Eye (tissue), 1 donor: ENCODE data around the gene CHCHD3.

Experiments
- DNase-seq: peaks from one replicate; pipeline ENCODE4 v3.0.0-alpha.2; 2015

CHCHD3 gene

DNA sequence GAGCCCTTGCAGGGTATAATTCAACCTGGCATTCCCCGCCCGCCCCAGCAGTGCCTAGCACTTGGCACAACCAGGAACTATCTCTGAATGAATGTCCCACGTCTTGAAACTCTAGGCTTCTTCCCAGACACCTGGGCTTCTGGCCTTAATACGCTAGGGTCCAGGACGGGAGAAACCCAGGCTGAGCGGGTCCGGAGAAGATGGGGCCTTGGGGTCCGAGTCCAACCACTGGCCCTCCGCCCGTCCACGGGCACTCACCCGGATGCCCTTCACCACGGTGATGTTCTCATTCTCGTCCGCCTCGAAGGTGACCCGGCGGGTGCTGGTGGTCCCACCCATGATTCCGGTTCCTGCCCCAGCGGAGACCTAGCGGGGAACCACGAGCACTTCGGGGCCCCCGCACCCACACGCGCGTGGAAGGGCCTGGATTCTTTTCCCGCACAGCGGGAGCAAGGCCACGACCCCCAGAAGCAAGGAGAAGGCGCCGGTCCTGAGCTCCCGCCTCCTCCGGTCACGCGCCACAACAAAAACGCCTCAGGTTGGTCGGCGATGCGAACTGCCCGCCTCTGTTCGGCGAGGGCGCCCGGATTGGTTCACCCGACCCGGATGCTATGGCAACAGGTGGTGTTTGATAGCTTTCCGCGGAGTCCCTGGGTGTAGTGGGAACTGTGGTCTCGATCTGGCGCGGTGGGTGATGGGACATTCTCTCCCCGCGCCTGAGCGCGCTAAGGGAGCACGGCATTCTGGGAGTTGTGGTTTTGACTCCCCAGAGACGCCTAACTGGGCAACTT lies at the start of gene CHCHD3:
CHCHD3 (minus strand) TSS at position 492 of the 791 bp plus-strand sequence; CDS start at position 339, 153 bp downstream.
- DNase-seq = peak; percentile 99

DNA sequence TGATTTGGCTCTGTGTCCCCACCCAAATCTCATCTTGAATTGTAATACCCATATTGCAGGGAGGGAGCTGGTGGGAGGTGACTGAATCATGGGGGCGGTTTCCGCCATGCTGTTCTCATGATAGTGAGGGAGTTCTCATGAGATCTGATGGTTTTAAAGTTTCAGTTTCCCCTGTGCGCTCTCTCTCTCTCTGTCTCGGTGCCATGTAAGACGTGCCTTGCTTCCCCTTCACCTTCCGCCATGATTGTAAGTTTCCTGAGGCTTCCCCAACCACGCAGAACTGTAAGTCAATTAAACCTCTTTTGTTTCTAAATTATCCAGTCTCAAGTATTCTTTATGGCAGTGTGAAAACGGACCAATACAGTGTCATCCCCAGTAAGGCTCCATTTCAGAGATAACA lies 48.3 kb upstream of the CHCHD3 start:
- DNase-seq = no peak

DNA sequence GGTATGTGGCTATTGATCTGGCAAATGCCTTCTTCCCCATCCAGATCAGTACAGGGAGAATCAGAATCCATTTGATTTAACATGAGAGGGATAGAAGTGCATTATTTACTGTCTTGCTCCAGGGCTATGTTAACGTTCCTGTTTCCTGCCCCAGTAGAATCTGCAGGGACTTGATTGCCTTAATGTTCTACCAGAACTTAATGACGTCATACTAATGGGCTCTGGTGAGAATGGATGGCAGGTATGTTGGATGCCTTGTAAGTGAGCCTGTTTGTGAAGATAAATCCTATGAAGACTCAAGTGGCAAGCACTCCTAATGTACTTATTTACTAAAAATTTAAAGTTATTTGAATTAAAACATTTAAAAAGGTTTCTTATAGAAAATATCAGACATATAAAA lies 44.5 kb upstream of the CHCHD3 start:
- no peak for DNase-seq

DNA sequence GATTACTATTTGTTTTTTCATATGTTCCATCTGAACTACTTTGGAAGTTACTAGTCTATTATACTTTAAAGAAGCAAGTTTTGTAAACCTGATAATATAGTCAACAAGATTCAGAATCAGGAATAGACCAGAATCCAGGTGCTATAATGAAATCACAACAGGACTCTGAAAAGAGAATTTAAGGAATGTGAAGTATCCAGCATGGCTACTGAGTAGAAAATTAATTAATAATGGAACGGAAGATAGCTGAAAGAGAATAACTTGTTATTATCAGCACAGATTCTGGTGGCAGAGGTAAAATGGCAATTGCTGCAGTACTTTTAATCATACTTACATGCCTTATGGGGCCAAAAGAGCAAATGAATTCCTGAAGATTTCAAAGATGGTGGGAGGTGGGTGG lies 43.1 kb upstream of the CHCHD3 start:
- no peak for DNase-seq

DNA sequence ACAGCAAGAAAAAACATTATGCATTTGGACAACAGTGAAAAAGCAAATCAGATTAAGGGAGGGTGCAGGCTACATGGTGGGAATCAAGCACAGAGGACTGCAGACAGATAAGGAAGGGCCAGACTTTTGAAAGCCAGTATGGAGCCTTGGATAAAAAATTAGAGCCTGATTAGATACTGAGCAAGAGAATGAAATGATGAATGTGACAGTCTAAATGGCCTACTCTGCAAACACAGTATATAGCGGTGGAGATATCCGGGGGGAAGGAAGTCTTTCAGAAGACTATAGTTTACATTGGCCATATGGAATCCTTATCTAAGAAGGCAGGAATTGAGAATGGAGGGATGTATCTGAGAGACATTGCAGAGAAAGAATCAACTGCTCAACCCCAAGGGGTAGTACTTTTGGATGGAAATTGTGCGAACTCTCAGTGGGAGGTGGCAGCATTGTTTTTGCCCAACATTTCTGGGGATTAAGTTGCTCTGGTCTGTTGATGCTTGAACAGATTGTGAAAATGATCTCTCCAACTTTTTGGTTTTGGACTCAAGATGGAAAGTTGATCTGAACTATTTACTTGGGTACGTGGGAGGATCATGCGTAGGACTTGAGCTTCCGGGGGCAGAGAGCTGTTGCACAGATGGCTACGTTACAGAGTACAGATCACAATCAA lies 39.4 kb upstream of the CHCHD3 start:
- DNase-seq = no peak

DNA sequence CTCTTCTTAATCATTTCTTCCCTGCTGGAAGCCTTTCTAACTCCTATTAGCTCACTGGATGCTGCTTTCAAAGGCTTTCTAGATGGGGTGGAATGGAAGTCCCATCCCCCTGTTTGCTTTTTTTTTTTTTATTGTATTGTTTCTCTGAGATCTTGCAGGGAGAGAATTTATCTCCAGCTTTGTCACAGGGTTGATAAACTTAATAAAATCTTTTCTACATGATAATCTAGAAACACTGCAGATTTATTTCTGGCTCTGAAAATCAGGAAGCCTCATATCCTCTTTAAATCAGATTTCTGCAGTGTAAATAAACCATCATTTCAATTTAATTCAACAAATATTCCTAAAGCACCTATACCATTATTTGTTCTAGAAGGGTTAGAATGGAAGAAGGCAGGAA lies 37.2 kb upstream of the CHCHD3 start:
- no peak for DNase-seq

DNA sequence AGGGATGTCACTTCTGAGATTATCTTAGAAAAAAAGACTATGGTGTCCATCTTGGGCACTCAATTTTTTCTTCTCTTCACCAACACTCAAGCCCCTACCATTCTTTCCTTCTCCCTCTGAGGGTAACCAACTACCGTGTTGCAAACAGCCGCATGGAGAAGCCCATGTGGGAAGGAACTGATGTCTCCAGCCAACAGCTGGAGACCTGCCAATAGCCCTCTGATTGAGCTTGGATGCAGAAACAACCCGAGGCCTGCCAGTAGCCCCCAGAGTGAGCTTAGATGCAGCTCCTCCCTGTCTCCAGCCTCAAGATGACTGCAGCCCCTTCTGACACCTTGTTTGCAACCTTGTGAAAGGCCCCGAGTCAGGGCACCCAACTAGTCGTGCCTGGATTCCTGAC lies 36.4 kb upstream of the CHCHD3 start:
- no peak for DNase-seq

DNA sequence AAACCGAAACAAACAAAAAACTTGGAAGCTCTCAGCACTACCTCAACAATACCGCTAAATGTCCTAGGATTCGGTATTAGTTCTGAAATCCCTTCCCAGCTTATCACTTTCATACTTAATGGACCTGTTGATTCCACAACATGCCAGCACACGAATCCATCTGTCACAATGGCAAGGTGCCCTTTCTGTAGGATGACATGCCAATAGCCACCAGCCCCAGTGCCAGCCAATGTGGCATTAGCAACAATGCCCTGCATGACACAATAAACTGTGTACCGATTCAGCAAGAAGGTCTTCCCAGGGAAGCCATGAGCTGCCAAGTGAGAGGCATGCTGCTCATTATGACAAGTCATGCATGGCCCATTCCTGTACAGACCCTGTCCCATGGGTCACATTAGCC lies 35.6 kb upstream of the CHCHD3 start:
- DNase-seq = peak; percentile 11

DNA sequence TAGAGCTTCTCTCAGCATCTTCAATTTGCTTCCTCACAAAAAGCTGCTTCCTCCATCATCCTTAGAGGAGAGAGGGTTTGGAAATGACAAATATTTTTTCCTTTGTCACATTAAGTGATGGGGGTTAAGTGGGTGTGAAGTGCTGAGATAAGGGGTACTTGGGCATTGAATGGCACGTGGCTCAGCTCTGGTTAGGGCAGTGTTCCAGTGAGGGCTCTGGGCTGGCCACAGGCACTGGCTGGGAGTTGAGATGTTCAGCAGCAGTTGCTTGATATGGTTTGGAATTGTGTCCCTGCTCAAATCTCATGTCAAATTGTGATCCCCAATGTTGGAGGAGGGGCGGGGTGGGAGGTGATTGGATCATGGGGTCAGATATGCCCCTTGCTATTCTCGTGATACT lies 33.7 kb upstream of the CHCHD3 start:
- DNase-seq = no peak

DNA sequence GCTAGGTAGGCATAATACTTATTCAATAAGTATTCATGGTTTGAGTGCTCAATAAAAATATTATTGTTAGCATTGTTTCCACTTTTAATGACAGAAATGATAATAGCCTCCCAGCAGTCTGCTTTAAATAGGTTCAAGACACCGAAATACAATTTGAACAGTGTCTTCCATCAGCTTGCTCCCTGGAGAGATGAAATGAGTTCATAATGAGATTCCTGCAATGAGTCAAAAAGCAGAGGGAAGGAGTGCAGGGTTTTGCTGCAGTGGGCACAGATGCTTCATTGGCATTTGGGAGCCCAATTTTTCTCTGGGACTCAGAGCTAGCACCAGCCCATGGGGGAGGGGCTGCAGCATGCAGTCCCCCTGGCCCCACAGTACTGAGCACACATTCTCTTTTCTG lies 32.6 kb upstream of the CHCHD3 start:
- DNase-seq = peak; percentile 14

DNA sequence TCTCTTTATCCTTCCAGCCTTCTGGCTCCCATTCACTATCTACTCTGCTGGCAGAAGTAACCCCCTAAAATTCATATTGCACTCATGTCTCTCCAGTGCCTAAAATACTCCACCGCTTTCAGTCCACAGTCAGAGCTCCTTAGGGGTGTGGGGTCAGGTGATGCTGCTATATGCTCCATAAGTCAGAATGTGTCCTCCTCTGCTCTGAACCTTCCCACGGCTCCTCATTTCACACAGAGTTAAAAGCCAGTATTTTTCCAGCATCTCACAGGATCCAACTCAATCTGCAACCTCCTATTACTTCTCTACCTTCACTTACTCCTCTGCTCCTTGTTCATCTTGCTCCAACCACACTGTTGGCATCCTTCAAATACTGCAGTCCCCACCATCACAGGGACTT lies 31.1 kb upstream of the CHCHD3 start:
- no peak for DNase-seq

DNA sequence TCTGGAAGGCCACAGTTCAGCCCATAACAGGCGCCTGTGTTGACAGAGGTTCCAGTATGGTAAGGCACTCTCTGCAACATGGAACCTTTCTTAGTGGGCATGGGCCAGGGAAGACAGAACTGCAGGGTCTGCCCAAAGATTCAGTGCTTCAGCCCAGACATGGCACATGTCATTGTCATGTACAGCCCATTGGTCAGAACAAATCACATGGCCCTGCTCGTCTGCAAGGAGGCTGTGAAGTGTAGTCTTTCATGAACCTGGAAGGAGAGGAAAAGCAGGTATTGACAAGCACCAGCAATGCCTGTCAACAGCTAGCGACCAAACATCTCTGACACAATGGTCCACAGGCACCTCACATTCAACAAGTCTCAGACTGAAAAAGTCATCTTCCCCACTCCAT lies 30.4 kb upstream of the CHCHD3 start:
- DNase-seq = no peak

DNA sequence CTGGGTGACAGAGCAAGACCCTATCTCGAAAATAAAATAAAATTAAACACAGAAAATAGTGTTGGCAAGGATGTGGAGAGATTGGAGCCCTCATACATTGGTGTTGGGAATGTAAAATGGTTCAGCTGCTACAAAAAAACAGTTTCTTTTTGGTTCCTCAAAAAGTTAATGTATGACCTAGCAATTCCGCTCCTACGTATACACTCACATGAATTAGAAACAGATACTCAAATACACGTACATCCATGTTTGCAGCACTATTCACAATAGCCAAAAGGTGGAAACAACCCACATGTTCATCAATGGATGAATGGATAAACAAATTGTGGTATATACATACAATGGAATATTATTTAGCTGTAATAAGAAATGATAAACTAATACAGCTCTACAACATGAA lies 28.4 kb upstream of the CHCHD3 start:
- no peak for DNase-seq

DNA sequence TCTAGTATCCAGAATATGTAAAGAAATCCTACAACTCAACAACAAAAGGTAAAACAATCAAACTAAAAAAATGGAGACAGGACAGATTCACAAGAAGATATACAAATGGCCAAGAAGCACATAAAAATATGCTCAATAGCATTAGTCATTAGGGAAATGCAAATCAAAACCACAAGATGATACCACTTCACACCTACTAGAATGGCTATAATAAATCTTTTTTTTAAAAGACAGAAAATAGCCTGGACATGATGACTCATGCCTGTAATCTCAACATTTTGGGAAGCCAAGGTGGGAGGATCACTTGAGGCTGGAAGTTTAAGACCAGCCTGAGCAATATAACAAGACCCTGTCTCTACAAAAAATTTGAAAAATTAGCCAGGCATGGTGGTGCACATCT lies 27.9 kb upstream of the CHCHD3 start:
- no peak for DNase-seq

DNA sequence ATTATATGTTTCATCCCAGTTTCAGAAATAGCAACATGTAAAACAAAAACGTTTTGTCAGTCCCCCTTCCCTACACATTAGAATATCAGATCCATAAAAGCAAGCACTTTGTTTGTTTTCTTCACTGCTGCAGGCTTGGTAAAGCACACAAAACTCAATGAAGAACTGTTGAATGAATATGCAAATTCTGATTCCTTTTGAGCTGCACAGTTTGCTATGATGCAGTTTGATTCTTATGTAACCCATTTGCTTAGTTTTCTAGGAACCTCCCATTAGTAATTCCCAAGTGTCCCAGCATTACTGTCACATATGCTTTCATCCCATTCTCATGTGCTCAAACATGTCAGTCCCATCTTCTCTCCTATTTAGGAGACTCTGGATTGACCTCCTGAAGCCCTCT lies 26.1 kb upstream of the CHCHD3 start:
- no peak for DNase-seq

DNA sequence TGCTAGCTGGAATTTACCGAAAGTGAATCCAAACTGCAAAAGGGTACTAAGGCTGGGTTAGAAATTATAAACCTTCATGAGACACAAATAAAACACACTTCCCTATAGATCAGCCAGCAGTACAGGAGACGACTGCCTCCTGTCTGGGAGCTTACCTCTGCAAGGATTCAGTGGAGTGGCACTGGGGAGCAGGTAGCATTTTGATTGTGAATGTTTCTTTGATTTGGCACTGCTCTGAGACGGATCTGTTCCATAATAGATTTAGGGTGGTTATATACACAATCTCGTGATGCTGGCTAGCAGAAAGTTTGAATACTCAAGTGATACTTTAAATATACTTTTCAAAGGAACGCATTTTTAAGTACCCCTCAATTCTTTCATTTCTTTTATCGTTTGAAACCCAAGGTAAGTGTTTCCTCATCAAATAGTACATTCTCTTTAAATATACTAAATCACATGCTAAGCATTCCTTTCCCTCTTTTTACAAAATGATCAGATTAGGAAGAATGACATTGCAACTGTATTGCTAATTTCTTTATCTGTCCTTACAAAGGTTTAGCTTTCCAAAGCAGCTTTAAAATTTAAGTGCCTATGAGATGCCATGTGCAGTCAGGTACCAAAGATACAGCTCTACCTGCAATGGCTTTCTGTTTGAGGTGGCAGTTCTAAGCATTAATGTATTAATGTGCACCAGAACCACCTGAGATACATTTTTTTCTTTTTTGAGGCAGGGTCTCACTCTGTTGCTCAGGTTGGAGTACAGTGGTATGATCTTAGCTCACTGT lies 20.6 kb upstream of the CHCHD3 start:
- DNase-seq = no peak

DNA sequence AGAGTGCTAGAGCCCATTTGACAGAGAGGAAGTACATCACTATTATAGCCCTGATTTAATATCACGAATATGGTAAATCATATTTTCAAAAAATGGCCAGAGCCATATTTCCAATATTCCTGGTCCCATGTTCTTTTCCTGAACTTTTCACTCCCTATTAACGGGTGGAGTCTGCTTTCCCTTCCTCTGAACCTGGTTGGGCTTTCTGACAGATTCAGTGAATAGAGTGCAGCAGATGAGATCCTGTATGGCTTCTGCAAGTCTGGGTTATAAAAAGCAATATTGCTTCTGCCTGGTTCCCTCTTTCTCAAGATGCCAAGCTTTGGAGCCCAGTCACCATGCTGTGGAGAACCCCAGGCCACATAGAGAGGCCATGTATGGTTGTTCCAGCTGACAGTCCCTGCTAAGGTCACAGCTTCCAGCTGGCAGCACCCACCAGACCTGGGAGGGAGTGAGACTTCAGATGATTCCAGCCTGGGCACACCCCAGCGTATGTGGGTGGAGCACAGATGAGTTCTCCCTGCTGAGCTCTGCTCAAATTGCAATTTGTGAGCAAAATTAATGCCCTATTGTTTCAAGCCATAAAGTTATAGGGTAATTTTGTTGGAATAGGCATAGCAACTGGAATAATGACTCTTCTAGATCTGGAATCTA lies 17.9 kb upstream of the CHCHD3 start:
- DNase-seq = no peak

DNA sequence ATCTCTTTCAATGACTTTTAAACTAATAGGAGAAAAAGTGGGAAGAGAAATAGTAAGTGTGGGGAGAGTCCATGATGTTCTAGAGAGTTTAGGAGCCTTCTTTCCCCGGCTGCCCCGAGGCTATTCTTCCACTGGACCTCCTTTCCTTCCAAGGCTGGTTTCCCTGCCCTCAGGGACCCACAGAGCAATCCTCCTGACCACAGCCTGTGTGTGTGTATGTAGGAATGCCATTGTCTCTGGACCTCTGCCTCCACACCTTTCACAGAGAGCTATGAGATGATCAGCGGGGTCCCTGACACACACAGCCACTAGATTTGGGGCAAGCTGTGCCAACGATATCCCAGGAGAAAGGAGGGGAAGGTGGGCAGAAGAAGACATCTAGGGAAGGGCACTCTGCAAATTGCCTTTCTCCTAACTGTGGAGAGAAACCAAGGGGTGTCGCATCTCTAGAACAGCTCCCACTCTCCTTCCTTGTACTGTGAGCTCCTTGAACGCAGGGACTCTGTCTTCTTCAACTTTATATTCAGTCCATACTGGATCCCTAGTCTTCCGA lies 13.3 kb upstream of the CHCHD3 start:
- DNase-seq = no peak

DNA sequence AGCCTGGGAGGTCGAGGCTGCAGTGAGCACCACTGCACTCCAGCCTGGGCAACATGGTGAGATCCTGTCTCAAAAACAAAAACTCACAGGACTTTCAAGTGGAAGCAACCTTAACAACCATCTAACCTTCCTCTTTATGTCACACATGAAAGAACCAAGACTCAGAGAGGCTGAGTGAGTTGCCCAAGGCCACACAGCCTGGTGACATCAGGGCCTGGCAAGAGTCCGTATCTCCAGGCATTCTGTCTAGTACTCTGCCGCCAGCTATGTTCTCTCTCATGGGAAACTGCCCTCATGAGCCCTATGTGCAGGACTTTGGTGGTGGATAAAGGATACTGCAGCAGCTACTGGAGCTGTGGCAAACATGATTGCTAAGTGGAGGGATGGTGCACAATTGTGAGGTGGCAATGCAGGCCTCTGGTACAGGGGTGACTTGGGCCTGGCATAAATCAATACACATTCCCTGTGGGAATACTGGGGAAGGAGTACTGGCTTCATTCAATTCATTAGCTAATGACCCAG lies 10.1 kb upstream of the CHCHD3 start:
- DNase-seq = no peak

DNA sequence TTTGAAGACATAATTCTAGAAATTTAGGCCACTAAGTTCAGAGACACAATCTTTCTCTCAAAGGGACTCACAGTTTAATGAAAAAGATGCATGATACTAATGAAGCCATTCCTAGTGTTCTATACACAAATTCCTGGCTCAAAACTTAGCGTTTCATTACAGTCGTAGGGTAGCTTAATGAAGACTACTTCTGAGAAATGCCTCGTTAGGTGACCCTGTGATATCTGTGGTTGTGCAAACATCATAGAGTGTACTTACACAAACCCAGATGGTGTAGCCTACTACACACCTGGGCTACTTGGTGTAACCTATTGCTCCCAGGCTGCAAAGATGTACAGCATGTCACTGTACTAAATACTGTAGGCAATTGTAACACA lies 488 bp upstream of the CHCHD3 start:
- no peak for DNase-seq

DNA sequence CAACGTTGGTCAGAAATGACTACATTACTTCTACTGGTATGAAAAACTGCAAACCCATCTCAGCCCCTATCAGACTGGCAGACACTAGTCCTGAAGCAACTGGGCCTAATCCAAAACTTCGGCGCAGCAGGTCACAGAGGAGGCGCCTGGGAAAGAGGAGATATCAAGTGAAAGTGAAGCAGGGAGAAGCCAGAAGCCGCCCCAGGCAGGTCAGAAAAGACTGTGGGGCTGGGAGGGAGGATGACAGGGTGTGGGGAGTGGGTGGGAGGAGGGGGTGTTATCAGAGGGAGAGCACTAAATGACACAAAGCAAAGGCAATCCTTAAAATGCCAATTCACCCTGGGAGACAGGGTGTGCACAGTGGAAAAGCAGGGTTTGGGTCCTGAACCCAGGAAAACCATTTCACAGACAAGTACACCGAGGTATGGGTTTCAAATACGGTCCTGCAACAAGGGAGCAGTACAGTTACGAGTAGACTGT lies 731 bp downstream of the CHCHD3 start:
- peak; percentile 30 for DNase-seq

DNA sequence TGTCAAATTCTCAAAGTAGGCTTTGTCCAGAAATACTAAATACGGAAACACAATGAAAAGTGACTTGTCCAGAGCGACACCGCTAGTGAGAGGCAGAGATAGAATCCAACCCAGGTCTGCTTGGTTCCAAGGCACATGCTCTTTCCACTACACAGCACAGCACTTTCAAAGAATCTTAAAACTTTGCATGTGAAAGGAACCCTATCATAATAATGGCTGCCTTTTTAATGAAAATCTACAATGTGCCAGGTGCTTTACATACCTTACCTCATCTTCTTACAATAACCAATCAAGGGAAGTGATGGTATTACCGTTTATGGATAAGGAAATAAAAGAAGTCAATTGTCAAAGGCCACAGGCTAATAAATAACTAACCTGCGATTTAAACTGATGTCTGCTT lies 2.6 kb downstream of the CHCHD3 start:
- DNase-seq = no peak

DNA sequence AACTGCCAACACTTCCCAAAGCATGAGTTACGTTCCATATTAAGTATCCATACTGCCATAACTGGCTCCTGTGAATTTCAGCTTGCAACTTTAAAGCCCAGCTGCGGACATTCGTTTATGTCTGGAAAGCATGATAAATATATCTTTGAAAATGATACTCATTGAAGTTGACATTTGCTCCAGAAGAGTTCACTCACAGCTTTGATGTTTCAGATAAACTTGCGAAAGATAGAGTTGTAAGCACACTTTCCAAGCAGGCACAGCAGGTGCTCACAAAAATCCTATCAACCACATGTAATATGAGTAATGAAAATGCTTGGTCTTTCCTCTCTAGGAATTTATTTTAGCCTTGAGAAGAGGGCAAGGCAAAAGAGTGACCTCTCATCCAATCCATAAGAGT lies 4.5 kb downstream of the CHCHD3 start:
- DNase-seq = no peak
